Germinal center (tissue), 1 donor: Measurements from ENCODE around the gene PTPRK.

Source experiments
- DNase-seq: peaks from one replicate; pipeline ENCODE4 v3.0.0; 2012; ENCODE audit warnings: mixed read lengths, low spot score

The PTPRK gene

GRCh38 chr6:128515550-128516513 is 4.6 kb downstream of the PTPRK start:
- no peak for DNase-seq

GRCh38 chr6:128513878-128514277 is 6.5 kb downstream of the PTPRK start:
- DNase-seq = no peak

GRCh38 chr6:128512296-128512695 is 8.1 kb downstream of the PTPRK start:
- DNase-seq = no peak

GRCh38 chr6:128511506-128511905 is 8.9 kb downstream of the PTPRK start:
- no peak for DNase-seq

- no peak for DNase-seq
Observed at GRCh38 chr6:128509709-128510108, 10.7 kb downstream of the PTPRK start.

- no peak for DNase-seq
Observed at GRCh38 chr6:128508588-128509296, 11.7 kb downstream of the PTPRK start.

GRCh38 chr6:128507337-128508310 is 12.8 kb downstream of the PTPRK start:
- DNase-seq = no peak

GRCh38 chr6:128505603-128506002 is 14.8 kb downstream of the PTPRK start:
- DNase-seq = no peak

GRCh38 chr6:128504003-128504654 is 16.3 kb downstream of the PTPRK start:
- DNase-seq = no peak

- DNase-seq = no peak
Observed at GRCh38 chr6:128500749-128501600, 19.4 kb downstream of the PTPRK start.

GRCh38 chr6:128500014-128500413 is 20.4 kb downstream of the PTPRK start:
- DNase-seq = no peak

- DNase-seq = no peak
Observed at GRCh38 chr6:128499079-128499731, 21.2 kb downstream of the PTPRK start.

GRCh38 chr6:128498234-128498633 is 22.2 kb downstream of the PTPRK start:
- DNase-seq = no peak

GRCh38 chr6:128495536-128496333 is 24.7 kb downstream of the PTPRK start:
- DNase-seq = no peak

- no peak for DNase-seq
Observed at GRCh38 chr6:128494440-128494839, 26.0 kb downstream of the PTPRK start.

GRCh38 chr6:128493877-128494276 is 26.5 kb downstream of the PTPRK start:
- no peak for DNase-seq

- DNase-seq = no peak
Observed at GRCh38 chr6:128492386-128492785, 28.0 kb downstream of the PTPRK start.

- no peak for DNase-seq
Observed at GRCh38 chr6:128491610-128492206, 28.7 kb downstream of the PTPRK start.
